ENCODE results near the gene KIF5A. TPM values are rescaled to one million over a fixed set of nuclear protein-coding genes. Genes with fewer than 3 reads are reported as not detected.
A peak's percentile ranks its signal among the peaks of the same experiment; 100 is the strongest.

KIF5A gene
- total RNA-seq, 1 donor from 2014 or later: 7.9 TPM

GRCh38 chr12:57518920-57519795, 30.7 kb upstream of the KIF5A start:
- peak overlapping the region; percentile 48 for H3K9ac ChIP-seq
- peaks cover 40% of the 10 kb centered on the region for H4K20me1 ChIP-seq (ENCODE audit: low read depth)
- peak; percentile 76 for DNase-seq (ENCODE audit: low spot score)
- peaks cover 56% of the 10 kb centered on the region for H3F3A ChIP-seq (ENCODE audit: low read depth)
- peaks cover 29% of the 10 kb centered on the region for H3K4me1 ChIP-seq
- peak overlapping the region; percentile 28 for H3K27ac Mint-ChIP-seq
- no peak for TF ChIP-seq EZH2 (IDR thresholded peaks at IDR 0.05)
- no peak for TF ChIP-seq EZH2phosphoT487 (IDR thresholded peaks at IDR 0.05)
- TF ChIP-seq, protein P1, sequence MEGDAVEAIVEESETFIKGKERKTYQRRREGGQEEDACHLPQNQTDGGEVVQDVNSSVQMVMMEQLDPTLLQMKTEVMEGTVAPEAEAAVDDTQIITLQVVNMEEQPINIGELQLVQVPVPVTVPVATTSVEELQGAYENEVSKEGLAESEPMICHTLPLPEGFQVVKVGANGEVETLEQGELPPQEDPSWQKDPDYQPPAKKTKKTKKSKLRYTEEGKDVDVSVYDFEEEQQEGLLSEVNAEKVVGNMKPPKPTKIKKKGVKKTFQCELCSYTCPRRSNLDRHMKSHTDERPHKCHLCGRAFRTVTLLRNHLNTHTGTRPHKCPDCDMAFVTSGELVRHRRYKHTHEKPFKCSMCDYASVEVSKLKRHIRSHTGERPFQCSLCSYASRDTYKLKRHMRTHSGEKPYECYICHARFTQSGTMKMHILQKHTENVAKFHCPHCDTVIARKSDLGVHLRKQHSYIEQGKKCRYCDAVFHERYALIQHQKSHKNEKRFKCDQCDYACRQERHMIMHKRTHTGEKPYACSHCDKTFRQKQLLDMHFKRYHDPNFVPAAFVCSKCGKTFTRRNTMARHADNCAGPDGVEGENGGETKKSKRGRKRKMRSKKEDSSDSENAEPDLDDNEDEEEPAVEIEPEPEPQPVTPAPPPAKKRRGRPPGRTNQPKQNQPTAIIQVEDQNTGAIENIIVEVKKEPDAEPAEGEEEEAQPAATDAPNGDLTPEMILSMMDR (IDR thresholded peaks at IDR 0.05): no peak
- no peaks in the 10 kb centered on the region for H3K27me3 ChIP-seq
- peaks cover 3% of the 10 kb centered on the region for H3K36me3 ChIP-seq
- H3K27ac ChIP-seq: peak overlapping the region; percentile 74
- peak overlapping the region; percentile 98 for H3K4me3 Mint-ChIP-seq
- peaks cover 13% of the 10 kb centered on the region for H3K27me3 Mint-ChIP-seq (ENCODE audit: insufficient read depth, low read depth)
- peaks cover 19% of the 10 kb centered on the region for H3K79me2 ChIP-seq (ENCODE audit: low read depth)
- H3K4me3 ChIP-seq: peak overlapping the region; percentile 59
- peak overlapping the region; percentile 81 for H3K4me2 ChIP-seq
- H3K9me3 ChIP-seq (ENCODE audit: low read depth): no peaks in the 10 kb centered on the region
- no peak overlapping the region for H2AFZ ChIP-seq (replicated peaks)
- H3K9me3 Mint-ChIP-seq: no peaks in the 10 kb centered on the region
- H3K4me1 Mint-ChIP-seq: peaks cover 40% of the 10 kb centered on the region
- H3K36me3 Mint-ChIP-seq: peaks cover 31% of the 10 kb centered on the region

DNA sequence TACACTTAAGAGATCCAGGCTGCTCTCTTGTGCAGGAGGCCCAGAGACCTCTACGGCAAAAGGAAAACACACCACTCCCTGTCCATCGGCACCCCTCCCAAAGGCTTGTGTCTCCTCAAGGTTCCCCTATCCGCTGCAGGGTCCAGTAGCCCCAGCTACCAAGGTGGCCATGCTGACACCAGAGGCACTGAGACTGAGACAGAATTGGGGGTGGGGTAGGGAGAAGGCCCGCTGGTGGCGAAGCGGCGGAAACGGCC, 30.1 kb upstream of the KIF5A start:
- H3K9me3 Mint-ChIP-seq: no peaks in the 10 kb centered on the region
- H3K27me3 Mint-ChIP-seq (ENCODE audit: insufficient read depth, low read depth): peaks cover 13% of the 10 kb centered on the region
- DNase-seq (ENCODE audit: low spot score): peak; percentile 59
- peak overlapping the region; percentile 48 for H3K9ac ChIP-seq
- H3K9me3 ChIP-seq (ENCODE audit: low read depth): no peaks in the 10 kb centered on the region
- no peak for TF ChIP-seq EZH2phosphoT487 (IDR thresholded peaks at IDR 0.05)
- H3K27ac ChIP-seq: peak overlapping the region; percentile 74
- peaks cover 62% of the 10 kb centered on the region for H3F3A ChIP-seq (ENCODE audit: low read depth)
- peak overlapping the region; percentile 81 for H3K4me2 ChIP-seq
- H3K4me1 ChIP-seq: peaks cover 33% of the 10 kb centered on the region
- no peaks in the 10 kb centered on the region for H3K36me3 ChIP-seq
- H3K27me3 ChIP-seq: no peaks in the 10 kb centered on the region
- H3K4me3 Mint-ChIP-seq: peak overlapping the region; percentile 98
- peak overlapping the region; percentile 28 for H3K27ac Mint-ChIP-seq
- H3K79me2 ChIP-seq (ENCODE audit: low read depth): peaks cover 24% of the 10 kb centered on the region
- H3K36me3 Mint-ChIP-seq: peaks cover 28% of the 10 kb centered on the region
- peaks cover 45% of the 10 kb centered on the region for H3K4me1 Mint-ChIP-seq
- peaks cover 44% of the 10 kb centered on the region for H4K20me1 ChIP-seq (ENCODE audit: low read depth)
- H2AFZ ChIP-seq (replicated peaks): no peak overlapping the region
- H3K4me3 ChIP-seq: peak overlapping the region; percentile 59

- H3K27ac ChIP-seq: peak within 1 kb of the TSS; percentile 74
- Mint-ChIP-seq H3K4me1 (peaks cover 49% of the 10 kb centered on the region), H3K36me3 (peaks cover 28% of the 10 kb centered on the region), H3K27ac (peak within 1 kb of the TSS; percentile 97), H3K4me3 (peak within 1 kb of the TSS; percentile 98), H3K27me3 (ENCODE audit: insufficient read depth, low read depth) (peaks cover 13% of the 10 kb centered on the region), H3K9me3 (no peaks in the 10 kb centered on the region)
- peaks cover 24% of the 10 kb centered on the region for H3K79me2 ChIP-seq (ENCODE audit: low read depth)
- H3F3A ChIP-seq (ENCODE audit: low read depth): peaks cover 64% of the 10 kb centered on the region
- no peaks in the 10 kb centered on the region for H3K36me3 ChIP-seq
- H3K4me1 ChIP-seq: peaks cover 33% of the 10 kb centered on the region
- H3K27me3 ChIP-seq: no peaks in the 10 kb centered on the region
- peak within 1 kb of the TSS; percentile 59 for H3K4me3 ChIP-seq
- DNase-seq (ENCODE audit: low spot score): peak; percentile 98
- H4K20me1 ChIP-seq (ENCODE audit: low read depth): peaks cover 49% of the 10 kb centered on the region
- TF ChIP-seq EZH2phosphoT487 (IDR thresholded peaks at IDR 0.05) (no peak), EZH2 (IDR thresholded peaks at IDR 0.05) (no peak)
- TF ChIP-seq, protein P1 (IDR thresholded peaks at IDR 0.05): no peak
- peak within 1 kb of the TSS; percentile 48 for H3K9ac ChIP-seq
- no peaks in the 10 kb centered on the region for H3K9me3 ChIP-seq (ENCODE audit: low read depth)
- H2AFZ ChIP-seq (replicated peaks): no peak within 1 kb of the TSS
- H3K4me2 ChIP-seq: peak within 1 kb of the TSS; percentile 81
Observed at GRCh38 chr12:57520053-57520818, 29.6 kb upstream of the KIF5A start, which contains the start of gene DDIT3. DDIT3 (minus strand) TSS chr12:57520514; CDS start chr12:57517406, 3,108 bp downstream.

All from neural progenitor cell (in vitro differentiated cells).